AG09319 (cell line): ENCODE data around the gene CUBN.
A peak's percentile ranks its signal among the peaks of the same experiment; 100 is the strongest.

Source experiments
- DNase-seq: peaks from one replicate; pipeline ENCODE4 v3.0.0-alpha.2; 2010; ENCODE audit warnings: low read depth; ENCODE audit errors: extremely low read depth
- CTCF ChIP-seq: IDR thresholded peaks from 2 replicates; pipeline ENCODE4 v1.5.1; 2011; ENCODE audit warnings: low read depth, mild to moderate bottlenecking, inconsistent platforms, low read length, moderate library complexity

Gene CUBN

GRCh38 chr10:16987206-16987621 is 142.4 kb downstream of the CUBN start:
- TF ChIP-seq CTCF, result no peak
- DNase-seq, result peak; percentile 81

GRCh38 chr10:16986406-16987205 is 143.0 kb downstream of the CUBN start:
- no peak for TF ChIP-seq CTCF
- no peak for DNase-seq

- no peak for DNase-seq
- no peak for TF ChIP-seq CTCF
Observed at GRCh38 chr10:16986082-16986405, 143.6 kb downstream of the CUBN start.

- DNase-seq, result no peak
- no peak for TF ChIP-seq CTCF
Observed at GRCh38 chr10:16984242-16984641, 145.4 kb downstream of the CUBN start.

- no peak for TF ChIP-seq CTCF
- no peak for DNase-seq
Observed at GRCh38 chr10:16976803-16977202, 152.8 kb downstream of the CUBN start.

GRCh38 chr10:16975188-16975587 is 154.4 kb downstream of the CUBN start:
- TF ChIP-seq CTCF, result no peak
- no peak for DNase-seq

- DNase-seq, result no peak
- no peak for TF ChIP-seq CTCF
Observed at GRCh38 chr10:16968416-16969041, 161.1 kb downstream of the CUBN start.
